ENCODE measurements around the gene TICRR. TPM values are rescaled to one million over a fixed set of nuclear protein-coding genes. Genes with fewer than 3 reads are reported as not detected.
"Not testable (repeated sequence)": the region's sequence is repeated elsewhere in the genome, so short reads cannot be mapped to it uniquely, and the experiment has no call there.

Gene TICRR
- 1.2 TPM for total RNA-seq (ENCODE audit: insufficient read depth, low replicate concordance)

GRCh38 chr15:89575146-89575655 is at the start of gene TICRR:
Gene TICRR (plus strand): TSS chr15:89575469. CDS start chr15:89575587, 118 bp downstream.
- DNase-seq (ENCODE audit: low spot score) = peak; percentile 100

GRCh38 chr15:89526181-89526580 is 49.1 kb upstream of the TICRR start:
- DNase-seq (ENCODE audit: low spot score) = no peak

- DNase-seq (ENCODE audit: low spot score) = no peak
Observed at GRCh38 chr15:89526601-89527441, 48.4 kb upstream of the TICRR start.

- DNase-seq (ENCODE audit: low spot score) = no peak
Observed at GRCh38 chr15:89528757-89529352, 46.4 kb upstream of the TICRR start.

GRCh38 chr15:89530976-89531375 is 44.3 kb upstream of the TICRR start:
- DNase-seq (ENCODE audit: low spot score) = no peak

GRCh38 chr15:89531796-89532537 is 43.3 kb upstream of the TICRR start:
- DNase-seq (ENCODE audit: low spot score) = no peak

- no peak for DNase-seq (ENCODE audit: low spot score)
Observed at GRCh38 chr15:89533861-89534544, 41.3 kb upstream of the TICRR start.

- no peak for DNase-seq (ENCODE audit: low spot score)
Observed at GRCh38 chr15:89539027-89539426, 36.2 kb upstream of the TICRR start.

GRCh38 chr15:89542369-89542768 is 32.9 kb upstream of the TICRR start:
- no peak for DNase-seq (ENCODE audit: low spot score)

GRCh38 chr15:89543389-89543788 is 31.9 kb upstream of the TICRR start:
- no peak for DNase-seq (ENCODE audit: low spot score)

GRCh38 chr15:89549138-89549537 is 26.1 kb upstream of the TICRR start:
- DNase-seq (ENCODE audit: low spot score) = not testable (repeated sequence)

- no peak for DNase-seq (ENCODE audit: low spot score)
Observed at GRCh38 chr15:89550427-89550826, 24.8 kb upstream of the TICRR start.

- DNase-seq (ENCODE audit: low spot score) = no peak
Observed at GRCh38 chr15:89551550-89551949, 23.7 kb upstream of the TICRR start.

GRCh38 chr15:89553632-89554031 is 21.6 kb upstream of the TICRR start:
- no peak for DNase-seq (ENCODE audit: low spot score)

GRCh38 chr15:89554247-89554646 is 21.0 kb upstream of the TICRR start:
- DNase-seq (ENCODE audit: low spot score) = no peak

- no peak for DNase-seq (ENCODE audit: low spot score)
Observed at GRCh38 chr15:89555768-89556167, 19.5 kb upstream of the TICRR start.

GRCh38 chr15:89556413-89557262 is 18.6 kb upstream of the TICRR start:
- peak; percentile 77 for DNase-seq (ENCODE audit: low spot score)

GRCh38 chr15:89559769-89560264 is 15.5 kb upstream of the TICRR start:
- no peak for DNase-seq (ENCODE audit: low spot score)

- peak; percentile 35 for DNase-seq (ENCODE audit: low spot score)
Observed at GRCh38 chr15:89566181-89566580, 9.1 kb upstream of the TICRR start.

GRCh38 chr15:89566621-89567294 is 8.5 kb upstream of the TICRR start:
- DNase-seq (ENCODE audit: low spot score) = no peak
